K562 (cell line): ENCODE measurements around the gene PCNX4. TPM values are rescaled to one million over a fixed set of nuclear protein-coding genes. Genes with fewer than 3 reads are reported as not detected.
A peak's percentile ranks its signal among the peaks of the same experiment; 100 is the strongest.

Experiments
- CEBPG ChIP-seq, 3 experiments: fragments of 200-800 bp in 1 of 3; sonication (Bioruptor generic) in 1 of 3; sonication (generic) in 1 of 3; formaldehyde crosslinking in 1 of 3; IDR thresholded peaks in 2 of 3; conservative IDR thresholded peaks in 1 of 3; 2 replicates each; pipeline versions ENCODE4 v1.6.1 to v1.8.0; 2016 to 2022; ENCODE audit warnings: missing compliant biosample characterization in 2 of 3, missing genetic modification characterization in 2 of 3, mild to moderate bottlenecking in 1 of 3, missing genetic modification reagents in 1 of 3
- DPF2 ChIP-seq: fragments of 450-650 bp; IDR thresholded peaks from 2 replicates; pipeline ENCODE4 v1.6.1; 2016
- HNRNPL ChIP-seq: fragments of 200-400 bp; formaldehyde crosslinking; IDR thresholded peaks from 2 replicates; pipeline ENCODE4 v1.6.1; 2017; ENCODE audit warnings: low read depth, mild to moderate bottlenecking, low read length
- LCOR ChIP-seq: sonication (generic); formaldehyde crosslinking; IDR thresholded peaks from 2 replicates; pipeline ENCODE4 v1.8.0; 2022; ENCODE audit warnings: mild to moderate bottlenecking, missing genetic modification reagents
- NFIC ChIP-seq: fragments of 450-650 bp; IDR thresholded peaks from 2 replicates; pipeline ENCODE4 v1.6.1; 2017; ENCODE audit warnings: mild to moderate bottlenecking, inconsistent platforms
- NONO ChIP-seq, 2 experiments: fragments of 200-400 bp in 1 of 2; fragments of 450-650 bp in 1 of 2; formaldehyde crosslinking in 1 of 2; IDR thresholded peaks; 2 replicates each; pipeline ENCODE4 v1.6.1; 2017; ENCODE audit warnings: low read depth in 2 of 2, mild to moderate bottlenecking in 2 of 2, moderate library complexity in 2 of 2, low read length in 1 of 2
- SAFB ChIP-seq: fragments of 200-400 bp; formaldehyde crosslinking; IDR thresholded peaks from 2 replicates; pipeline ENCODE4 v1.6.1; 2017; ENCODE audit warnings: low read depth, low read length, borderline replicate concordance
- ZNF830 ChIP-seq: fragments of 250-450 bp; sonication (Bioruptor Pico); IDR thresholded peaks from 2 replicates; pipeline ENCODE4 v1.5.0; 2021; ENCODE audit warnings: mild to moderate bottlenecking
- polyA plus RNA-seq, 8 experiments: library from polyadenylated mRNA; depleted of rRNA in 4 of 8; stranded (reverse) in 5 of 8; unstranded in 3 of 8; fragments of >200 nt; fragmentation: Nextera tagmentation in 2 of 8; fragmentation: Illumina TruSeq in 1 of 8; extraction: Ambion mirVana in 2 of 8; extraction: Trizol in 1 of 8; gene quantifications; 2 replicates each; pipeline versions ENCODE4 v1.2.1 to v1.2.3, GENCODE V29; 2011 to 2014; ENCODE audit warnings: inconsistent platforms in 1 of 8, missing spikeins in 1 of 8
- total RNA-seq, 7 experiments: library from RNA; depleted of rRNA in 6 of 7; stranded (reverse); fragments of >200 nt in 6 of 7; fragmentation: Illumina TruSeq in 2 of 7; extraction: Trizol in 2 of 7; gene quantifications; 2 replicates each; pipeline versions ENCODE4 v1.2.1 to v1.2.3, GENCODE V29; 2011 to 2021; ENCODE audit warnings: low replicate concordance in 1 of 7
- TF ChIP-seq, protein P1 (sequence below): sonication (generic); formaldehyde crosslinking; IDR thresholded peaks from 2 replicates; pipeline ENCODE4 v1.8.0; 2023; ENCODE audit warnings: missing genetic modification reagents, mild to moderate bottlenecking, borderline replicate concordance
- TF ChIP-seq, protein P2 (sequence below): fragments of 450-650 bp; IDR thresholded peaks from 2 replicates; pipeline ENCODE4 v1.6.1; 2017; ENCODE audit warnings: antibody characterized with exemption, mild to moderate bottlenecking
- TF ChIP-seq, protein P3 (sequence below): fragments of 250-450 bp; sonication (Bioruptor Pico); IDR thresholded peaks from 2 replicates; pipeline ENCODE4 v1.4.0; 2020; ENCODE audit warnings: mild to moderate bottlenecking
- TF ChIP-seq, protein P4 (sequence below): sonication (generic); formaldehyde crosslinking; IDR thresholded peaks from 2 replicates; pipeline ENCODE4 v1.8.0; 2023; ENCODE audit warnings: mild to moderate bottlenecking, missing genetic modification reagents

The PCNX4 gene
- total and polyA plus RNA-seq, 9 of the 15 experiments (the other 6 are each of a cell fraction or from before 2014, with no cell fraction given) = 10.0 to 41.2 (median 22.4) TPM

DNA sequence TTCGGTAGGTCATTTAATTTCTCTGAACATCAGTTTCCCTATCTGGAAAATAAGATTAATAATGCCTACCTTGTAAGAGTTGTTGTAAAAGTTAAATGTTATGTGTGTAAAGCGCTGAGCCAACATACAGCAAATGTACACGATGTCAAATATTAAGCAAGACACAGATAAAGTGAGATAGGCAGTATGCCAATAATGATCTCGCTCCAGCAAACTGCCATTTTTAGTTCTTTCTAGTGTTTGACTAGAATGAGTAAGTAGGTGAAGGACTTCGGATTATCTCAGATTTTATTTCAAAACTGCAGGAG lies 72.6 kb downstream of the PCNX4 start (continued):
- TF ChIP-seq, protein P1, sequence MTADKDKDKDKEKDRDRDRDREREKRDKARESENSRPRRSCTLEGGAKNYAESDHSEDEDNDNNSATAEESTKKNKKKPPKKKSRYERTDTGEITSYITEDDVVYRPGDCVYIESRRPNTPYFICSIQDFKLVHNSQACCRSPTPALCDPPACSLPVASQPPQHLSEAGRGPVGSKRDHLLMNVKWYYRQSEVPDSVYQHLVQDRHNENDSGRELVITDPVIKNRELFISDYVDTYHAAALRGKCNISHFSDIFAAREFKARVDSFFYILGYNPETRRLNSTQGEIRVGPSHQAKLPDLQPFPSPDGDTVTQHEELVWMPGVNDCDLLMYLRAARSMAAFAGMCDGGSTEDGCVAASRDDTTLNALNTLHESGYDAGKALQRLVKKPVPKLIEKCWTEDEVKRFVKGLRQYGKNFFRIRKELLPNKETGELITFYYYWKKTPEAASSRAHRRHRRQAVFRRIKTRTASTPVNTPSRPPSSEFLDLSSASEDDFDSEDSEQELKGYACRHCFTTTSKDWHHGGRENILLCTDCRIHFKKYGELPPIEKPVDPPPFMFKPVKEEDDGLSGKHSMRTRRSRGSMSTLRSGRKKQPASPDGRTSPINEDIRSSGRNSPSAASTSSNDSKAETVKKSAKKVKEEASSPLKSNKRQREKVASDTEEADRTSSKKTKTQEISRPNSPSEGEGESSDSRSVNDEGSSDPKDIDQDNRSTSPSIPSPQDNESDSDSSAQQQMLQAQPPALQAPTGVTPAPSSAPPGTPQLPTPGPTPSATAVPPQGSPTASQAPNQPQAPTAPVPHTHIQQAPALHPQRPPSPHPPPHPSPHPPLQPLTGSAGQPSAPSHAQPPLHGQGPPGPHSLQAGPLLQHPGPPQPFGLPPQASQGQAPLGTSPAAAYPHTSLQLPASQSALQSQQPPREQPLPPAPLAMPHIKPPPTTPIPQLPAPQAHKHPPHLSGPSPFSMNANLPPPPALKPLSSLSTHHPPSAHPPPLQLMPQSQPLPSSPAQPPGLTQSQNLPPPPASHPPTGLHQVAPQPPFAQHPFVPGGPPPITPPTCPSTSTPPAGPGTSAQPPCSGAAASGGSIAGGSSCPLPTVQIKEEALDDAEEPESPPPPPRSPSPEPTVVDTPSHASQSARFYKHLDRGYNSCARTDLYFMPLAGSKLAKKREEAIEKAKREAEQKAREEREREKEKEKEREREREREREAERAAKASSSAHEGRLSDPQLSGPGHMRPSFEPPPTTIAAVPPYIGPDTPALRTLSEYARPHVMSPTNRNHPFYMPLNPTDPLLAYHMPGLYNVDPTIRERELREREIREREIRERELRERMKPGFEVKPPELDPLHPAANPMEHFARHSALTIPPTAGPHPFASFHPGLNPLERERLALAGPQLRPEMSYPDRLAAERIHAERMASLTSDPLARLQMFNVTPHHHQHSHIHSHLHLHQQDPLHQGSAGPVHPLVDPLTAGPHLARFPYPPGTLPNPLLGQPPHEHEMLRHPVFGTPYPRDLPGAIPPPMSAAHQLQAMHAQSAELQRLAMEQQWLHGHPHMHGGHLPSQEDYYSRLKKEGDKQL = no peak
- TF ChIP-seq ZNF830 (CRISPR knock-in tag) (no peak), DPF2 (peak; percentile 33; the same call in 1 of the 2 replicates), SAFB (no peak), HNRNPL (no peak), NONO (IDR thresholded peaks at IDR 0.05; ENCODE audit: low read depth in 2 of 2, low read length in 1 of 2) (no peak), LCOR (CRISPR knock-in tag) (no peak), CEBPG (CRISPR knock-in tag; IDR thresholded peaks at IDR 0.05) (peak; percentile 15; the same call in 1 of the 2 replicates), CEBPG (tag; conservative IDR thresholded peaks at IDR 0.05 in 1 of 2, IDR thresholded peaks at IDR 0.05 in 1 of 2) (peak; percentile 45 to 84), NFIC (peak; percentile 88)
- TF ChIP-seq, protein P2, sequence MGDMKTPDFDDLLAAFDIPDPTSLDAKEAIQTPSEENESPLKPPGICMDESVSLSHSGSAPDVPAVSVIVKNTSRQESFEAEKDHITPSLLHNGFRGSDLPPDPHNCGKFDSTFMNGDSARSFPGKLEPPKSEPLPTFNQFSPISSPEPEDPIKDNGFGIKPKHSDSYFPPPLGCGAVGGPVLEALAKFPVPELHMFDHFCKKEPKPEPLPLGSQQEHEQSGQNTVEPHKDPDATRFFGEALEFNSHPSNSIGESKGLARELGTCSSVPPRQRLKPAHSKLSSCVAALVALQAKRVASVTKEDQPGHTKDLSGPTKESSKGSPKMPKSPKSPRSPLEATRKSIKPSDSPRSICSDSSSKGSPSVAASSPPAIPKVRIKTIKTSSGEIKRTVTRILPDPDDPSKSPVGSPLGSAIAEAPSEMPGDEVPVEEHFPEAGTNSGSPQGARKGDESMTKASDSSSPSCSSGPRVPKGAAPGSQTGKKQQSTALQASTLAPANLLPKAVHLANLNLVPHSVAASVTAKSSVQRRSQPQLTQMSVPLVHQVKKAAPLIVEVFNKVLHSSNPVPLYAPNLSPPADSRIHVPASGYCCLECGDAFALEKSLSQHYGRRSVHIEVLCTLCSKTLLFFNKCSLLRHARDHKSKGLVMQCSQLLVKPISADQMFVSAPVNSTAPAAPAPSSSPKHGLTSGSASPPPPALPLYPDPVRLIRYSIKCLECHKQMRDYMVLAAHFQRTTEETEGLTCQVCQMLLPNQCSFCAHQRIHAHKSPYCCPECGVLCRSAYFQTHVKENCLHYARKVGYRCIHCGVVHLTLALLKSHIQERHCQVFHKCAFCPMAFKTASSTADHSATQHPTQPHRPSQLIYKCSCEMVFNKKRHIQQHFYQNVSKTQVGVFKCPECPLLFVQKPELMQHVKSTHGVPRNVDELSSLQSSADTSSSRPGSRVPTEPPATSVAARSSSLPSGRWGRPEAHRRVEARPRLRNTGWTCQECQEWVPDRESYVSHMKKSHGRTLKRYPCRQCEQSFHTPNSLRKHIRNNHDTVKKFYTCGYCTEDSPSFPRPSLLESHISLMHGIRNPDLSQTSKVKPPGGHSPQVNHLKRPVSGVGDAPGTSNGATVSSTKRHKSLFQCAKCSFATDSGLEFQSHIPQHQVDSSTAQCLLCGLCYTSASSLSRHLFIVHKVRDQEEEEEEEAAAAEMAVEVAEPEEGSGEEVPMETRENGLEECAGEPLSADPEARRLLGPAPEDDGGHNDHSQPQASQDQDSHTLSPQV = no peak
- TF ChIP-seq, protein P3, sequence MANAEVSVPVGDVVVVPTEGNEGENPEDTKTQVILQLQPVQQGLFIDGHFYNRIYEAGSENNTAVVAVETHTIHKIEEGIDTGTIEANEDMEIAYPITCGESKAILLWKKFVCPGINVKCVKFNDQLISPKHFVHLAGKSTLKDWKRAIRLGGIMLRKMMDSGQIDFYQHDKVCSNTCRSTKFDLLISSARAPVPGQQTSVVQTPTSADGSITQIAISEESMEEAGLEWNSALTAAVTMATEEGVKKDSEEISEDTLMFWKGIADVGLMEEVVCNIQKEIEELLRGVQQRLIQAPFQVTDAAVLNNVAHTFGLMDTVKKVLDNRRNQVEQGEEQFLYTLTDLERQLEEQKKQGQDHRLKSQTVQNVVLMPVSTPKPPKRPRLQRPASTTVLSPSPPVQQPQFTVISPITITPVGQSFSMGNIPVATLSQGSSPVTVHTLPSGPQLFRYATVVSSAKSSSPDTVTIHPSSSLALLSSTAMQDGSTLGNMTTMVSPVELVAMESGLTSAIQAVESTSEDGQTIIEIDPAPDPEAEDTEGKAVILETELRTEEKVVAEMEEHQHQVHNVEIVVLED = no peak
- TF ChIP-seq, protein P4, sequence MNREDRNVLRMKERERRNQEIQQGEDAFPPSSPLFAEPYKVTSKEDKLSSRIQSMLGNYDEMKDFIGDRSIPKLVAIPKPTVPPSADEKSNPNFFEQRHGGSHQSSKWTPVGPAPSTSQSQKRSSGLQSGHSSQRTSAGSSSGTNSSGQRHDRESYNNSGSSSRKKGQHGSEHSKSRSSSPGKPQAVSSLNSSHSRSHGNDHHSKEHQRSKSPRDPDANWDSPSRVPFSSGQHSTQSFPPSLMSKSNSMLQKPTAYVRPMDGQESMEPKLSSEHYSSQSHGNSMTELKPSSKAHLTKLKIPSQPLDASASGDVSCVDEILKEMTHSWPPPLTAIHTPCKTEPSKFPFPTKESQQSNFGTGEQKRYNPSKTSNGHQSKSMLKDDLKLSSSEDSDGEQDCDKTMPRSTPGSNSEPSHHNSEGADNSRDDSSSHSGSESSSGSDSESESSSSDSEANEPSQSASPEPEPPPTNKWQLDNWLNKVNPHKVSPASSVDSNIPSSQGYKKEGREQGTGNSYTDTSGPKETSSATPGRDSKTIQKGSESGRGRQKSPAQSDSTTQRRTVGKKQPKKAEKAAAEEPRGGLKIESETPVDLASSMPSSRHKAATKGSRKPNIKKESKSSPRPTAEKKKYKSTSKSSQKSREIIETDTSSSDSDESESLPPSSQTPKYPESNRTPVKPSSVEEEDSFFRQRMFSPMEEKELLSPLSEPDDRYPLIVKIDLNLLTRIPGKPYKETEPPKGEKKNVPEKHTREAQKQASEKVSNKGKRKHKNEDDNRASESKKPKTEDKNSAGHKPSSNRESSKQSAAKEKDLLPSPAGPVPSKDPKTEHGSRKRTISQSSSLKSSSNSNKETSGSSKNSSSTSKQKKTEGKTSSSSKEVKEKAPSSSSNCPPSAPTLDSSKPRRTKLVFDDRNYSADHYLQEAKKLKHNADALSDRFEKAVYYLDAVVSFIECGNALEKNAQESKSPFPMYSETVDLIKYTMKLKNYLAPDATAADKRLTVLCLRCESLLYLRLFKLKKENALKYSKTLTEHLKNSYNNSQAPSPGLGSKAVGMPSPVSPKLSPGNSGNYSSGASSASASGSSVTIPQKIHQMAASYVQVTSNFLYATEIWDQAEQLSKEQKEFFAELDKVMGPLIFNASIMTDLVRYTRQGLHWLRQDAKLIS (CRISPR knock-in tag) = no peak
